ENCODE results near the gene SEMA5B.

GRCh38 chr3:122985539-122985938 lies 42.0 kb downstream of the SEMA5B start:
- TF ChIP-seq ZNF274 (IDR thresholded peaks at IDR 0.05; ENCODE audit: low read depth, low read length) (no peak), YY1 (IDR thresholded peaks at IDR 0.05; ENCODE audit: insufficient read depth, insufficient read length) (no peak)

Data from NT2/D1 (cell line).